HG03378 (cell line): ENCODE measurements around the gene FER1L5.

Experiments
- ATAC-seq: cut with Tn5 transposase; IDR thresholded peaks from one replicate; pipeline ENCODE4 v1.9.1; 2021; ENCODE audit warnings: mild to moderate bottlenecking, moderate library complexity; ENCODE audit not compliant: unreplicated experiment

Gene FER1L5

DNA sequence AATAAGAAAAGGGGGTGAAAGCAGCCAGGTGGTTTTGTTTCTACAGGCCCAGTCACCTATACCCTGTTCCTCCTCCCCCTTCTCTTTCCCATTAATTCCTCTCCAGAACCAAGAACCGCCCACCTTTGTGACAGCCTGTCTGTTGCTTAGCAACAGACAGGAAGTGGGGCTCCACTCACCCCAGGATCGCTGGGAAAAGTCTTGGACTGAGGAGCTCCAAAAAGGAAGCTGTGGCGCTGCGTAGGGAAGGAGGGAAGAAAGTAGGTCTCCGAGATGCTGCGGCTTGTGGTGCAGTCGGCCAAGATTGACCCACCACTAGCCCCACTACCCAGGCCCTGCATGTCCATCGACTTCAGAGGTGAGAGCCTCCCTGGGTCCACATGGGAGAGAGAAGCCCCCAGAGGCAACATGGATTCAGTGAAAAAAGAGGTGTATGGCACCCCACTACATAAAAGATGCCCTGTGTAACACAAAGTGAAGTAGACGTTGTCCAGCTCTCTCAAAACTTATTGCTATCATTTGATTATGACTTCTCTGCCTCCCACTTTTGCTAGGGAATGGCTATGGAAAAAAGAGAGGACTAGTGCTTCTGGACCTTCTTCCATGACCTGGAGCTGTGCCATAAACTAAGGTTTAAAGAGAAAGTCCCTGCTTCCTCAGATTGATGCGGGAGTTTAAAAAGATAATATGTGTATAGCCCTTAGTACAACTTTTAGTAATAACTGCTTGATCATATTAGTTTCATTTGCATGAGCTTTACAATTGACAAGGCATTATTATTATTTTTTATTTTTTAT is at the start of gene FER1L5:
Gene FER1L5, plus strand, starts transcription at position 201 of the 797 bp plus-strand sequence. Its CDS starts 73 bp downstream, at position 274.
- no peak for ATAC-seq

DNA sequence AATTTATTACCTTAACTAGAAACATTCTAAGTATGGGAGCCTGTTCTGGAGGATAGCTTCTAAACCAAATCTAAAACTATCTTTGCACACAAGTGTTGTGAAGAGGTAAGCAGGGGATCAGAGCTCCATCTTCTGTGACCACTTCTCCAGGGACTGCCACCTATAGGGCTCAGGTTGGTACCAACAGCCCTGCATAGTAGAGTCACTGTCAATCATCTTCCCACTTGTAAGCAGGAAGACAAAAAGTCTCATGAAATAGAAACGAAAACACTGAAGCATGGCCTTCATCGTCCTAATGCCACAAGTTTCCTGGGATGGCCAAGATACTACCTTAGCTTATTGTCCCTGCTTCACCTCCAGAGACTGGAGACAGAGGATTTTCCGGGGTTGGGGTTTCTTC is 48.3 kb upstream of the FER1L5 start:
- ATAC-seq: no peak

- no peak for ATAC-seq
Observed at GRCh38 chr2:96594691-96595152, 47.8 kb upstream of the FER1L5 start.

DNA sequence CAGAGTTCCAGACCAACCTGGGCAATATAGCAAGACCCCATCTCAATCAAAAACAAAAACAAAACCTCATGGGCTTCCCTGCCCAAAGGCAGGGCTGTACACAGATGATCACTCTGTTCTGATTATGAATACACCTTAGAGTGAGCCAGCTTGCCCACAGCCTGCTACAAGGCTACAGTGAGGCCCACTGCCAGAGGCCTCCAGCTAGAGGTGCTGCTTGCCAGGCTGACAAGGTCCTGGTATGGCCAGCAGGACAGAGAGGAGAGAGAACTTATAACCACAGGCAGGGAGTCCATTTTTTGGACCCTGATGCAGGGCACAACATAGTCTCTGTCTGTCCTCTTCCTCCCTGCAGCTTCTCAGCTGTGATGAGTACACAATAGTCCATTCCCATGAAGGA is 46.0 kb upstream of the FER1L5 start:
- ATAC-seq: no peak

DNA sequence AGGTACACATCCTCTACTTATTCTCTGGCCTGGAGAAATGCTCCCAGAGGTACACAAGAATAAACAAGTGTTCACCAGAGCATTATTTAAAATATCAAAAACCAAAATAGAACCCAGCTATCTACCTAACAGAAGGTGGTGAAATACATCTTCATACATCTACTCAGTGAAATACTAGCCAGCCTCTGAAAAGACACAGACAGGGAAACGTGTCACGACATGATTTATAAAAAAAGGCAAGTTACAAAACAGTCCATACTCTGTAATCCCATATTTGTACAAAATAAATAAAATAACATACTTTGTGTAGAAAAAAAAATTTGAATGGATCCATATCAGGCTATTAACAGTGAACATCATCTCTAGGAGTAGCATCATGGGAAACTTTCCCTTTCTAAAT is 42.6 kb upstream of the FER1L5 start:
- no peak for ATAC-seq

GRCh38 chr2:96601382-96602292 is 40.9 kb upstream of the FER1L5 start:
- ATAC-seq: no peak

DNA sequence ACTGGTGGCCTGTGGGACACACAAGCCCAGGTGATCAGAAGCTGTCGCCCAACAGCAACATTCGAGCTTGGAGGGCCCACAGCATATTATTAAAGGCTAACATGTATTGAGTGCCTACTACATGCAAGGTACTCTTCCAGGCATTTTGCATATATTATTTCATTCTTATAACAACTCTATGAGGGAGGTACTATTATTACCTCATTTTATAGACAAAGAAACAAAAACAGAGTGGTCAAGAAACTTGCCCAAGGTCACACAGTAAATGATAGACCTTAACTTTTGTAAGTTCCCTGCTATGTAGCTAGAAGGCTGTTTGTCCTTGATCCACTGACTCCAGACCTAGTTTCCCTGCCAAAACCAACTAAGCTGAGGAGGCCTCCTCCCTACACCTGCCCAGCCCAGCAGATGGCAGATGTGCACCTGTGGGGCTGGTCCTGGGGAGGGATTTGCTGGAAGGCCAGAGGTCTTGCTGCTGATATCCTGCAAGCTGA is 40.2 kb upstream of the FER1L5 start:
- no peak for ATAC-seq

GRCh38 chr2:96604104-96604503 is 38.5 kb upstream of the FER1L5 start:
- ATAC-seq: no peak

- ATAC-seq: no peak
Observed at GRCh38 chr2:96608469-96609455, 33.8 kb upstream of the FER1L5 start.

DNA sequence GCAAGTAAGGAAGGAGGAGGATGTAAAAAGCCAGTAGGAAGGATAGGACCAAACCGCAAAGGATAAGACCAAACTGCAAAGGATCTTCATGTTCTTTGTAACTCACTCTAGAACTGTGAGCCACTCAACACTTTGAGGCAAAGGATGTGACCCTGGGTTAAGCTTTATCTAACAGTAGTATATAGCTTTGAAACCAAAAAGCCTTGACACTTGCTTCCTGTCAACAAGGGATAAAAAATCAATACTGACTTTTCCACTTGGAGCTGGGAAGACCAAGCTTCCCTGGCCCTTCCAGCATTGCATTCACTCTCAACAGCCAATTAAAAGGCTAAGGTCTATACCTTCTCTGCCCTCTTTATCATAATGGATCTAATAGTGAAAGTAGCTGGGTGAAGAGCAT is 26.4 kb upstream of the FER1L5 start:
- ATAC-seq: no peak

- ATAC-seq: no peak
Observed at GRCh38 chr2:96616535-96616934, 26.0 kb upstream of the FER1L5 start.

- ATAC-seq: no peak
Observed at GRCh38 chr2:96617012-96617411, 25.6 kb upstream of the FER1L5 start.

DNA sequence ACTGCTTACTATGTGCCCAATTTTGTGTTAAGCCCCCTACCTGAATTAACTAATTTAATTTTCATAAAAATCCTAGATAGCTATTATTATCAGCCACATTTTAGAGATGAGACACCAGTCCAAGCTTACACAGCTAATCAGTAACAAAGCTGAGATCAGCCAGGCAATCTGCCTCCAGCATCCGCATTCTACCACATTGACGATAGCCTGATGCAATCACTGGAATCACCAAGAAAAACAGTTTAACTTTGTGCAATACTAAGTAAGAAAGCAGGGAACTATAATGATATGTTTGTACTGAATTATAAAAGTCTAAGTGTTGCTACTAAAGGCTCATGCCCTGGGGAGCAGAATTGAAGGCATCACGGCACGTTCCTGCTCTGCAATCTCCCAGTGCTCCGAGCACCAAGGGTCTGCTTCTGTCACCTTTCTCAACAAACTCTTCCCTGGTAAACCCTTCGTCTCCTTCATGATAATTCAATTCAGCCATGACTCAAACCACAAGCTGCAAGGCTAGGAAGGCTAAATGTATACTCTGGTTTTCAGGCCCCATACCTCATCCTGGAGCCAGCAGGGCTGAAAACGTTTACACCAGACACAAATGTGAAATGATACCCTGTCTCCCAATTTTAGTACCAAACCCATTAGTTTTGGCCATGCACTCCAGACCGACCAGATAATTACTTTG is 23.8 kb upstream of the FER1L5 start:
- ATAC-seq: no peak

DNA sequence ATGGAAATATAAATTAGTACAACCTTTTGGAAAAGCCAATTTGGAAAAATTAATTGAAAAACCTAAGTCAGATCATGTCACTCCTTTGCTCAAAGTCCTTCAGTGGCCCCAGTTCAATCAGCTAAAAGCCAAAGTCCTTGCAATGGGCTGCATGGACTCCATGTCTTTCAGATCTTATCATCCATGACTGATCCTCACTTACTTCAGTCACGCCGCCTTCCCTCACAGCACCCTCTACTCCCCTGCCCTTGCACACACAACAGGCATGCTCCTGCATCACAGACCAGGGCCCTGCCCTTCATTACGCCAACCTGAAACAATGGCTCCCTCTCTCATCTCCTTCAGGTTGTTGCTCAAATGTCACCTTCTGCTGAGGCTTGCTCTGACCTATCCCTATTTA is 20.0 kb upstream of the FER1L5 start:
- ATAC-seq: no peak

- ATAC-seq: no peak
Observed at GRCh38 chr2:96623116-96623515, 19.4 kb upstream of the FER1L5 start.

DNA sequence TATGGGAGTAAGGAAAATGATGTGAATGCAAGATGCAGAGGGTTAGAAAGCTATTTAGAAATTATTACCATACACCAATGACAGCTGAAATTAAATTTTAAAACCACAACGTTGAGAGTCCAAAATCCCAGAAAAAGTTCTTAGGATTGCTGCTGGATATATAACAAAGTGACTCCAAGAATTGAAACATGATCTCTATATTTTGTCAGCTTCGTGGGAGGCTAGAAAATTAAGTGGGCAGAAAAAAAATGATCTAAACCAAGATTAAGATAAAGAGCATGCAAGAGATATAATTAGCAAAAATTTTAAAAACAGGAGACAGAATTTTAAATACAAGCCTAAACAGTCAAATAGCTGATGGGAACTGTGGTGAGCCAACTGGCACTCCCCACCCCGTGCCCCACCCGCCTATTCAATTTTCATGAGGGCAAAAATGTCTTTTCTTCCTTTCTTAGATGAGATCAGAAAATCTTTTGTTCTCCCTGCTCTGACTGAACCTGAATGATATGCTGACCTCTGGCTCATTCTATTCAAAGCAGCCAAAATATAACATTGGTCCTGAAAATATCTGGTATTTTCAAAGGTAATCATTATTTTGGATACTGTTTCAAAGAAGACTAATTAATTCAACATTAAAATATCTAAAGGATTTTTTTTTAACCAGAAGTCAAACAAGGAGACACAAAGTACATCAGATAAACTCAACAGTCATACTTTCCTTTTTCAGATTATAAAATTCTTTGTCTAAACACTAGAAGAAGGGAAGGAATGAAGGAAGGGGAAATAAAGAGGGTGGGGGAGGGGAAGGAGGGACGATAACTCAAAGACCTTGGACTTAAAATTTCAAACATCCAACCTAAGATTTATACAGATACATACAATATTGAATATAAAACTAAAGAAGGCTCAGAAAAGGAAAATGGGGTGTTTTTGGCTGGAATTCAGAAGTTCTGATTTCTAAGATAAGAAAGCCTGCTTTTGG is 16.7 kb upstream of the FER1L5 start:
- no peak for ATAC-seq

GRCh38 chr2:96626553-96626942 is 16.0 kb upstream of the FER1L5 start:
- no peak for ATAC-seq

GRCh38 chr2:96631804-96632435 is 10.6 kb upstream of the FER1L5 start:
- no peak for ATAC-seq
